Osteocyte (in vitro differentiated cells): ENCODE measurements around the gene RAB3D. TPM values are rescaled to one million over a fixed set of nuclear protein-coding genes. Genes with fewer than 3 reads are reported as not detected.

Source experiments
- DNase-seq: peaks from one replicate; pipeline ENCODE4 v3.0.0; 2021; ENCODE audit warnings: mixed read lengths; ENCODE audit not compliant: unreplicated experiment; ENCODE audit errors: extremely low spot score
- H3K27ac Mint-ChIP-seq: one replicate; pipeline ENCODE4 v1.8.0; 2021; ENCODE audit warnings: mild to moderate bottlenecking, mixed read lengths; ENCODE audit not compliant: unreplicated experiment
- H3K27me3 Mint-ChIP-seq: one replicate; pipeline ENCODE4 v1.8.0; 2021; ENCODE audit warnings: mixed read lengths; ENCODE audit not compliant: unreplicated experiment
- H3K36me3 Mint-ChIP-seq: one replicate; pipeline ENCODE4 v1.8.0; 2021; ENCODE audit warnings: mixed read lengths; ENCODE audit not compliant: unreplicated experiment
- H3K4me1 Mint-ChIP-seq: one replicate; pipeline ENCODE4 v1.8.0; 2021; ENCODE audit warnings: mixed read lengths; ENCODE audit not compliant: unreplicated experiment
- H3K4me3 Mint-ChIP-seq: one replicate; pipeline ENCODE4 v1.8.0; 2021; ENCODE audit warnings: mild to moderate bottlenecking, moderate library complexity, mixed read lengths; ENCODE audit not compliant: unreplicated experiment
- H3K9me3 Mint-ChIP-seq: one replicate; pipeline ENCODE4 v1.8.0; 2021; ENCODE audit warnings: mixed read lengths; ENCODE audit not compliant: unreplicated experiment
- total RNA-seq: library from RNA; stranded (reverse); gene quantifications from 2 replicates; pipeline ENCODE4 v1.2.1, GENCODE V29; 2021
- TF ChIP-seq, protein P1 (sequence below): fragments of 200-600 bp; sonication (generic); IDR thresholded peaks from 2 replicates; pipeline ENCODE4 v1.5.0; 2021; ENCODE audit warnings: antibody characterized with exemption, mild to moderate bottlenecking, moderate library complexity

Gene RAB3D
- total RNA-seq, 1 donor from 2014 or later, result 4.3 TPM

DNA sequence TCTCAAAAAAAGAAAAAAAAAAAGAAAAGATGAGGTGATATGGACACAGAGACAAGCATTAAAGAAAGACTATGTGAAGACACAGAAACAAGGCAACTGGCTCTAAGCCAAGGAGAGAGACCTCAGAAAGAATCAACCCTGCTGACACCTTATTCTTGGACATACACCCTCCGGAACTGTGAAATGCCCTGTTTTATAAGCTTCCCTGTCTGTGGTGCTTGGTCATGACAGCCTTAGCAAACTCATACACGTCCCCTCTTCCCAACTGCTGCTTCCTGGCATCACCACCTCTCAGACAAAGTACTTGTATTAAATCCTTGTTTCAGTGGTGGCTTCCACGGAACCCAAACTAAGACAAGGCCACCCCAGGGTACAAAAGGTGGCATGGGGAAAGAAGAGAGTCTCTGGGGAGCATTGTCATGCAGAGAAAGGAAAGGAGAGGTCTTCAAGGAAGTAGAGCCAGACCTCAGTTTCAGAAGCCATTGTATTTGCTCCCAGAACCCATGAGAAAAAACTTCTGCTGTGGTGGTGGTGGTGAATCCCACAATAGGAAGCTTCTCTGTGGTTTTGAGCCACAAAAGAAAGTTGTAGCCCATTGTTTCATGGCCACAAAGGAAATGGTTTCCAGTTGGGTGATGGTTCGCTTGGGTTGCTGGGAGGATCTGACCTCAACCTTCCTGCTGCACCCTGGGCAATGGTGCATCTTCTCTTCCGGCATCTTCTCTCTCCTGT lies 59.8 kb downstream of the RAB3D start:
- Mint-ChIP-seq H3K36me3 (no peaks in the 10 kb centered on the region), H3K4me1 (peaks cover 20% of the 10 kb centered on the region), H3K9me3 (no peaks in the 10 kb centered on the region), H3K27ac (no peak overlapping the region), H3K4me3 (no peak overlapping the region), H3K27me3 (peaks cover 5% of the 10 kb centered on the region)
- TF ChIP-seq, protein P1, sequence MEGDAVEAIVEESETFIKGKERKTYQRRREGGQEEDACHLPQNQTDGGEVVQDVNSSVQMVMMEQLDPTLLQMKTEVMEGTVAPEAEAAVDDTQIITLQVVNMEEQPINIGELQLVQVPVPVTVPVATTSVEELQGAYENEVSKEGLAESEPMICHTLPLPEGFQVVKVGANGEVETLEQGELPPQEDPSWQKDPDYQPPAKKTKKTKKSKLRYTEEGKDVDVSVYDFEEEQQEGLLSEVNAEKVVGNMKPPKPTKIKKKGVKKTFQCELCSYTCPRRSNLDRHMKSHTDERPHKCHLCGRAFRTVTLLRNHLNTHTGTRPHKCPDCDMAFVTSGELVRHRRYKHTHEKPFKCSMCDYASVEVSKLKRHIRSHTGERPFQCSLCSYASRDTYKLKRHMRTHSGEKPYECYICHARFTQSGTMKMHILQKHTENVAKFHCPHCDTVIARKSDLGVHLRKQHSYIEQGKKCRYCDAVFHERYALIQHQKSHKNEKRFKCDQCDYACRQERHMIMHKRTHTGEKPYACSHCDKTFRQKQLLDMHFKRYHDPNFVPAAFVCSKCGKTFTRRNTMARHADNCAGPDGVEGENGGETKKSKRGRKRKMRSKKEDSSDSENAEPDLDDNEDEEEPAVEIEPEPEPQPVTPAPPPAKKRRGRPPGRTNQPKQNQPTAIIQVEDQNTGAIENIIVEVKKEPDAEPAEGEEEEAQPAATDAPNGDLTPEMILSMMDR, result no peak
- DNase-seq, result no peak

DNA sequence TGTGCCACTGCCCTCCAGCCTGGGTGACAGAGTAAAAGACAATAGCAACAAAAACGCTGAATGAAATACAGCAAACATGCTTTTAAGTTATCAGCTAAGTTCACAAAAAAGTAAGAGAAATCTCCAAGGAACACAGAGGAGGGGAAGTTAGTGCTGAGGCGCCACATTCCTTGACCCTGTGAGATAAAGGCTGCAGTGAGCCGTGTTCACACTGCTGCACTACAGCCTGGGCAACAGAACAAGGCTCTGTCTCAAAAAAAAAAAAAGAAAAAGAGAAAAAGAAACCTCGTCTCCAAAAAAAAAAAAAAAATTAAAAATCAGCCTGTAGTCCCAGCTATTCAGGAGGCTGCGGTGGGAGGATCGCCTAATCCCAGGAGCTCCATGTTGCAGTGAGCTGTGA lies 60.8 kb downstream of the RAB3D start:
- no peaks in the 10 kb centered on the region for H3K36me3 Mint-ChIP-seq
- no peaks in the 10 kb centered on the region for H3K9me3 Mint-ChIP-seq
- H3K27me3 Mint-ChIP-seq, result peaks cover 5% of the 10 kb centered on the region
- DNase-seq, result no peak
- H3K4me3 Mint-ChIP-seq, result no peak overlapping the region
- H3K4me1 Mint-ChIP-seq, result peaks cover 13% of the 10 kb centered on the region
- no peak overlapping the region for H3K27ac Mint-ChIP-seq
- TF ChIP-seq, protein P1, result no peak

- Mint-ChIP-seq H3K9me3 (no peaks in the 10 kb centered on the region), H3K36me3 (no peaks in the 10 kb centered on the region), H3K4me1 (peaks cover 8% of the 10 kb centered on the region), H3K27ac (no peak overlapping the region), H3K27me3 (peaks cover 4% of the 10 kb centered on the region), H3K4me3 (no peak overlapping the region)
- no peak for DNase-seq
- TF ChIP-seq, protein P1, result no peak
These were observed 64.8 kb downstream of the RAB3D start for GRCh38 chr19:11274533-11275086.

DNA sequence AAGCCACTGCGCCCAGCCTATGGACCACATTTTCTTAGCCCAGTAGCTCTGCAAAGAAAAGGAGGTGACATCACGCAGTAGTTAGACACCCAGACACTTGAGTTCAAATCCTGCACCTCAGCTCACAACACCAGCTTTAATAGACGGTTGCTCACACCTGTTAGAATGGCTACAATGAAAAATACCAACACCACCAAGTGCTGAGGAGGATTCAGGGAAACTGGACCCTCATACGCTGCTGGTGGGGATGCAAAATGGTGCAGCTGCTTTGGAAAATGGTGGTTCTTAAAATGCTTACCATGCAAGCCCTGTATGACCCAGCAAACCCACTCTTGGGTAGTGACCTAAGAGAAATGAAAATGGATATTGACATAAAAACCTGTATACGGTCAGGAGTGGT lies 65.5 kb downstream of the RAB3D start:
- Mint-ChIP-seq H3K4me1 (peaks cover 15% of the 10 kb centered on the region), H3K4me3 (no peak overlapping the region), H3K9me3 (no peaks in the 10 kb centered on the region), H3K36me3 (no peaks in the 10 kb centered on the region), H3K27ac (no peak overlapping the region), H3K27me3 (peaks cover 3% of the 10 kb centered on the region)
- no peak for DNase-seq
- TF ChIP-seq, protein P1, result no peak

GRCh38 chr19:11273296-11273695 lies 66.2 kb downstream of the RAB3D start:
- H3K27me3 Mint-ChIP-seq, result peaks cover 3% of the 10 kb centered on the region
- no peak overlapping the region for H3K27ac Mint-ChIP-seq
- TF ChIP-seq, protein P1, result no peak
- H3K4me1 Mint-ChIP-seq, result peaks cover 19% of the 10 kb centered on the region
- no peak overlapping the region for H3K4me3 Mint-ChIP-seq
- no peaks in the 10 kb centered on the region for H3K36me3 Mint-ChIP-seq
- no peak for DNase-seq
- no peaks in the 10 kb centered on the region for H3K9me3 Mint-ChIP-seq

Other genes with a start within 250 kb of the RAB3D start
- 11.9 and 13.5 TPM in 2 replicates for gene SPC24, start 183.9 kb downstream of the RAB3D start, total RNA-seq
- gene KANK2, start 142.1 kb downstream of the RAB3D start, total RNA-seq, result 386 and 387 TPM in 2 replicates
- not detected in 2 replicates for gene ANGPTL8, start 100.0 kb downstream of the RAB3D start, total RNA-seq
- 81.7 and 86.9 TPM in 2 replicates for gene DOCK6, start 77.1 kb downstream of the RAB3D start, total RNA-seq
- not detected in 2 replicates for gene TSPAN16, start 43.5 kb downstream of the RAB3D start, total RNA-seq
- gene TMEM205, start 6.6 kb upstream of the RAB3D start, total RNA-seq, result 57.4 and 64.1 TPM in 2 replicates
- 22.4 and 28.1 TPM in 2 replicates for gene CCDC159, start 6.9 kb upstream of the RAB3D start, total RNA-seq
- 51.9 and 55.8 TPM in 2 replicates for gene PLPPR2, start 15.8 kb upstream of the RAB3D start, total RNA-seq
- gene SWSAP1, start 35.0 kb upstream of the RAB3D start, total RNA-seq, result 1.3 and 2.4 TPM in 2 replicates
- 2.3 and 2.4 TPM in 2 replicates for gene EPOR, start 44.7 kb upstream of the RAB3D start, total RNA-seq
- 1.1 and 1.9 TPM in 2 replicates for gene RGL3, start 79.7 kb upstream of the RAB3D start, total RNA-seq
- gene ODAD3, start 95.5 kb upstream of the RAB3D start, total RNA-seq, result not detected in 2 replicates
- gene PRKCSH, start 96.0 kb upstream of the RAB3D start, total RNA-seq, result 398 and 415 TPM in 2 replicates
- gene ELAVL3, start 141.4 kb upstream of the RAB3D start, total RNA-seq, result not detected in 2 replicates
- 10.3 and 15.1 TPM in 2 replicates for gene ZNF653, start 166.2 kb upstream of the RAB3D start, total RNA-seq
- 28.9 and 30.0 TPM in 2 replicates for gene ECSIT, start 189.5 kb upstream of the RAB3D start, total RNA-seq
- 8.1 and 9.9 TPM in 2 replicates for gene CNN1, start 199.2 kb upstream of the RAB3D start, total RNA-seq
- gene ELOF1, start 219.6 kb upstream of the RAB3D start, total RNA-seq, result 49.2 and 49.9 TPM in 2 replicates
- 1.3 and 1.6 TPM in 2 replicates for gene ACP5, start 238.0 kb upstream of the RAB3D start, total RNA-seq